ENCODE data around the gene FSTL1.

FSTL1 gene

GRCh38 chr3:120451806-120452205 lies 1.0 kb upstream of the FSTL1 start:
- Mint-ChIP-seq H3K36me3 (no peaks in the 10 kb centered on the region), H3K27me3 (peaks cover 34% of the 10 kb centered on the region)

GRCh38 chr3:120451272-120451761 lies 525 bp upstream of the FSTL1 start:
- H3K27ac Mint-ChIP-seq = no peak overlapping the region
- peaks cover 38% of the 10 kb centered on the region for H3K27me3 Mint-ChIP-seq
- H3K4me3 Mint-ChIP-seq = peak overlapping the region; percentile 58
- peaks cover 3% of the 10 kb centered on the region for H3K9me3 Mint-ChIP-seq
- H3K4me1 Mint-ChIP-seq = peaks cover 10% of the 10 kb centered on the region
- peak; percentile 9 for ATAC-seq
- no peaks in the 10 kb centered on the region for H3K36me3 Mint-ChIP-seq

More at GRCh38 chr3:120451806-120452205, 1.0 kb upstream of the FSTL1 start:
- H3K4me1 Mint-ChIP-seq = peaks cover 9% of the 10 kb centered on the region
- peaks cover 3% of the 10 kb centered on the region for H3K9me3 Mint-ChIP-seq
- H3K4me3 Mint-ChIP-seq = peak overlapping the region; percentile 58
- ATAC-seq = no peak
- H3K27ac Mint-ChIP-seq = no peak overlapping the region

GRCh38 chr3:120449701-120450599 lies 842 bp downstream of the FSTL1 start:
- Mint-ChIP-seq H3K27me3 (peaks cover 45% of the 10 kb centered on the region), H3K9me3 (peaks cover 3% of the 10 kb centered on the region), H3K36me3 (no peaks in the 10 kb centered on the region), H3K4me3 (peak overlapping the region; percentile 75), H3K4me1 (peaks cover 13% of the 10 kb centered on the region), H3K27ac (no peak overlapping the region)
- no peak for ATAC-seq

- Mint-ChIP-seq H3K4me3 (no peak overlapping the region), H3K36me3 (no peaks in the 10 kb centered on the region), H3K9me3 (peaks cover 3% of the 10 kb centered on the region), H3K27me3 (peaks cover 45% of the 10 kb centered on the region), H3K27ac (no peak overlapping the region), H3K4me1 (peaks cover 13% of the 10 kb centered on the region)
- ATAC-seq = no peak
These were observed 1.5 kb downstream of the FSTL1 start for GRCh38 chr3:120449251-120449650.

- no peak overlapping the region for H3K4me3 Mint-ChIP-seq
- peaks cover 13% of the 10 kb centered on the region for H3K4me1 Mint-ChIP-seq
- no peaks in the 10 kb centered on the region for H3K36me3 Mint-ChIP-seq
- peaks cover under 1% of the 10 kb centered on the region for H3K9me3 Mint-ChIP-seq
- peaks cover 45% of the 10 kb centered on the region for H3K27me3 Mint-ChIP-seq
- no peak for ATAC-seq
- no peak overlapping the region for H3K27ac Mint-ChIP-seq
These were observed 2.0 kb downstream of the FSTL1 start for GRCh38 chr3:120448756-120449155.

GRCh38 chr3:120446891-120447668 lies 3.7 kb downstream of the FSTL1 start:
- peaks cover 13% of the 10 kb centered on the region for H3K4me1 Mint-ChIP-seq
- no peak overlapping the region for H3K27ac Mint-ChIP-seq
- H3K36me3 Mint-ChIP-seq = no peaks in the 10 kb centered on the region
- peaks cover 33% of the 10 kb centered on the region for H3K27me3 Mint-ChIP-seq
- no peak overlapping the region for H3K4me3 Mint-ChIP-seq
- peak; percentile 12 for ATAC-seq
- no peaks in the 10 kb centered on the region for H3K9me3 Mint-ChIP-seq

- Mint-ChIP-seq H3K4me1 (peaks cover 13% of the 10 kb centered on the region), H3K36me3 (no peaks in the 10 kb centered on the region), H3K9me3 (no peaks in the 10 kb centered on the region), H3K27me3 (peaks cover 23% of the 10 kb centered on the region), H3K4me3 (no peak overlapping the region), H3K27ac (no peak overlapping the region)
- ATAC-seq = no peak
These were observed 5.1 kb downstream of the FSTL1 start for GRCh38 chr3:120445654-120446053.

GRCh38 chr3:120443626-120444123 lies 7.1 kb downstream of the FSTL1 start:
- no peaks in the 10 kb centered on the region for H3K36me3 Mint-ChIP-seq
- no peak for ATAC-seq
- H3K9me3 Mint-ChIP-seq = no peaks in the 10 kb centered on the region
- no peak overlapping the region for H3K4me3 Mint-ChIP-seq
- H3K4me1 Mint-ChIP-seq = peaks cover 4% of the 10 kb centered on the region
- H3K27ac Mint-ChIP-seq = no peak overlapping the region
- peaks cover 11% of the 10 kb centered on the region for H3K27me3 Mint-ChIP-seq

GRCh38 chr3:120442975-120443517 lies 7.7 kb downstream of the FSTL1 start:
- Mint-ChIP-seq H3K4me1 (peaks cover 4% of the 10 kb centered on the region), H3K4me3 (no peak overlapping the region), H3K27ac (no peak overlapping the region), H3K36me3 (no peaks in the 10 kb centered on the region), H3K27me3 (peaks cover 11% of the 10 kb centered on the region), H3K9me3 (no peaks in the 10 kb centered on the region)
- ATAC-seq = no peak

- Mint-ChIP-seq H3K27ac (no peak overlapping the region), H3K9me3 (no peaks in the 10 kb centered on the region), H3K27me3 (peaks cover 11% of the 10 kb centered on the region), H3K4me3 (no peak overlapping the region), H3K4me1 (peaks cover 4% of the 10 kb centered on the region), H3K36me3 (no peaks in the 10 kb centered on the region)
- no peak for ATAC-seq
These were observed 9.0 kb downstream of the FSTL1 start for GRCh38 chr3:120441776-120442175.

GRCh38 chr3:120440762-120441161 lies 10.0 kb downstream of the FSTL1 start:
- H3K9me3 Mint-ChIP-seq = no peaks in the 10 kb centered on the region
- no peaks in the 10 kb centered on the region for H3K4me1 Mint-ChIP-seq
- H3K36me3 Mint-ChIP-seq = no peaks in the 10 kb centered on the region
- no peak overlapping the region for H3K27ac Mint-ChIP-seq
- no peak overlapping the region for H3K4me3 Mint-ChIP-seq
- H3K27me3 Mint-ChIP-seq = peaks cover 1% of the 10 kb centered on the region
- ATAC-seq = no peak

- Mint-ChIP-seq H3K9me3 (no peaks in the 10 kb centered on the region), H3K27me3 (no peaks in the 10 kb centered on the region), H3K4me1 (no peaks in the 10 kb centered on the region), H3K27ac (no peak overlapping the region), H3K36me3 (no peaks in the 10 kb centered on the region), H3K4me3 (no peak overlapping the region)
- no peak for ATAC-seq
These were observed 10.6 kb downstream of the FSTL1 start for GRCh38 chr3:120440001-120440703.

GRCh38 chr3:120438665-120439370 lies 12.0 kb downstream of the FSTL1 start:
- Mint-ChIP-seq H3K27me3 (peaks cover 3% of the 10 kb centered on the region), H3K4me1 (no peaks in the 10 kb centered on the region), H3K36me3 (no peaks in the 10 kb centered on the region), H3K4me3 (no peak overlapping the region), H3K27ac (no peak overlapping the region), H3K9me3 (no peaks in the 10 kb centered on the region)
- no peak for ATAC-seq

GRCh38 chr3:120438216-120438615 lies 12.6 kb downstream of the FSTL1 start:
- Mint-ChIP-seq H3K4me3 (no peak overlapping the region), H3K27ac (no peak overlapping the region), H3K9me3 (no peaks in the 10 kb centered on the region), H3K27me3 (peaks cover 9% of the 10 kb centered on the region), H3K36me3 (no peaks in the 10 kb centered on the region), H3K4me1 (no peaks in the 10 kb centered on the region)
- no peak for ATAC-seq

Measured in stimulated activated memory B cell treated with anti-CD40 and anti-IgM and Interleukin-4, amounts not matched to agents 10 μg/mL and 1 μg/mL and 100 μg/mL, for 72 hours (primary cell).